NCI-H146 treated with DMSO at 0.1 percent for 48 hours (cell line): ENCODE data around the gene SYNE3.

Experiments used
- DNase-seq: peaks from one replicate; lab custom pipeline; 2025; ENCODE audit not compliant: unreplicated experiment; lab: John Stamatoyannopoulos, UW

The SYNE3 gene

GRCh38 chr14:95509495-95509894 is 7.0 kb downstream of the SYNE3 start:
- DNase-seq: no peak

DNA sequence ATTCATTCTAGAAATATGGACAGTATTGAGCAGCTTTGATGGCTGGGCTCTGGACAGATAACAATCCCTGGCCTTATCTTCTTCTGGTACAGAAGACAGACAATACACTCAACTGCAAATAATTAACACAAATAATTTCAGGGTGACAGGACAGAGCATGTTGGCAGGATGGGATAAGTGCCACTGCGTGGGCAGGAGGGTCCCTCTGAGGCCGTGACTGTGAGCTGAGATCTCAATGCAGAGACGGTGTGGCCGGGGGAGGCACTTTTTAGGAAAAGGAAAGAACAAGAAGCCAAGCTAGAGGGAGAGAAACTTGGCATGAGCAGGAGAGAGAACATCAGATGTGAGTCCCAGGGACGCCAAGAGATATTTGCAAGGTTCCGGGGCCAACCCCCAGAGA is 8.1 kb downstream of the SYNE3 start:
- DNase-seq: no peak

DNA sequence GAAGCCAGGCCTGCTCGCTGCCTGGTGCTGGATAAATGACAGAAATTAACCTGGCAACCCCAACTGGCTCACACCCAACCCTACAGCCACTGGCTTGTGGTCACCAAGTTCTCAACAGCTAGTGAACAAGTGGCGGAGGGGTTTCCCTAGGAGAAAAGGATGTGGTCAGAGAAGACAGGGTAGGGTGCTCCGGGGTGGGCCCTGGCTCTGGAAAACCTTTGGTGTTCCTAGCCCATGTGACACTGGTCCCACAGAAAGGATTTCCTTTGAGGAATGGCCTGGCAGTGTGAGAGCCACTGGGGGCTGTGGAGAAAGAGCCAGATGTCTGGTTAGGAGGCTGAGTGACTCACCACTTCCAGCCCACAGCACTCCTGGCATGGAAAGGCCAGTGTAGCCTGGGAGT is 8.7 kb downstream of the SYNE3 start:
- DNase-seq: no peak

DNA sequence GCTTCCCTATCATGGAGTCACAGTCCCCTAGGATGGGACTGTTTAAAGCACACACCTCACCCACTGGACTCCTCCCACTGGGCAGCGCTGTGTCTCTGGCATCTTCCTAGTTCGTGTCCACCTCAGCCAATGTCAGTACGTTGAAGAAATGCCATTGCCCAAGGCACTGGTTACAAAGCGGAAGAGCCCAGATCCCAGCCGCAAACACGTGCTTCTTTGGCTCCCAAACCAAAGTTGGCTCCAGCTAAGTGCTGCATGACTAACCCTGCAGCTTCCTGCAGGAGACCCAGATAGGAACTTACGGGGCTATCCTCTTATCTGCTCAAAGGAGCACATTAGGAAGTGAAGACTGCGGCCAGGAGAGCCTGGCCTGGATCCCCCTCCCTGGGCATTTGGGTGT is 9.3 kb downstream of the SYNE3 start:
- no peak for DNase-seq

GRCh38 chr14:95505030-95505589 is 11.3 kb downstream of the SYNE3 start:
- DNase-seq: no peak

DNA sequence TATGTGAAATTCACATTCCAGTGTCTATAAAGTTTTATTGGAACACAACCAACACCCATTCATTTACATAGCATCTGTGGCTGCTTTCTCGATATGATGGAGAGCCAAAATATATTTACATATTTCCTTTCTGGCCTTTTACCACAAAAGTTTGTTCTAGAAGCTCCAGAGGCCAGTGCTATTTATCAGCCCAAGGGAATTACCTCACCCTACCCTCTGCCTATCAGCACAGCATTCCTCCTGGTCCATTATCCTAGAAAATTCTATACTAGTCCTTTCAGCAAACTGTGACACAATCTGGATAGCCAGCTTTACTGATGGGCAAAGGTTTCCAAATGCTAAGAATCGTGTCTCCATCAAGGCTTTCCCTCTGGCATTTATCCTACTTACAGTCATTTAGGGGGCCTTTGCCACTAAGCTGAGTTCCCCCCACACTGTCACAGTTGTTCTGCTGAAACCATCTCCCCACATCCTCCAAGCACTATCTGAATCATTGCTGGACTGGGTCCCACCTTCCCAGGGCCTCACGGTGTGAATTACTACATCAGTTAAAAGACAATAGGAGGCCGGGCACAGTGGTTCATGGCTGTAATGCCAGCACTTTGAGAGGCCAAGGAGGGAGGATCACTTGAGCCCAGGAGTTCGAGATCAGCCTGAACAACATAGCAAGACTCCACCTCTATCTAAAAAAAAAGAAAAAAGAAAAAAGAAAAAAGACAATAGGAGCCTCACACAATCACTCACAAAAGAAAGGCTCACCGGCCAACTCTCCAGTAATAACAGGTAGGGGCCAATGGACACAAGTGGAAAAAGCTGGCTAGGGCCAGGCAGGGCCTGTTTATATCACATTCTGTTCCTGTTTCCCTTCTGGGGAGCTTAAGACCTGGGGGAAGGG is 12.1 kb downstream of the SYNE3 start:
- no peak for DNase-seq

DNA sequence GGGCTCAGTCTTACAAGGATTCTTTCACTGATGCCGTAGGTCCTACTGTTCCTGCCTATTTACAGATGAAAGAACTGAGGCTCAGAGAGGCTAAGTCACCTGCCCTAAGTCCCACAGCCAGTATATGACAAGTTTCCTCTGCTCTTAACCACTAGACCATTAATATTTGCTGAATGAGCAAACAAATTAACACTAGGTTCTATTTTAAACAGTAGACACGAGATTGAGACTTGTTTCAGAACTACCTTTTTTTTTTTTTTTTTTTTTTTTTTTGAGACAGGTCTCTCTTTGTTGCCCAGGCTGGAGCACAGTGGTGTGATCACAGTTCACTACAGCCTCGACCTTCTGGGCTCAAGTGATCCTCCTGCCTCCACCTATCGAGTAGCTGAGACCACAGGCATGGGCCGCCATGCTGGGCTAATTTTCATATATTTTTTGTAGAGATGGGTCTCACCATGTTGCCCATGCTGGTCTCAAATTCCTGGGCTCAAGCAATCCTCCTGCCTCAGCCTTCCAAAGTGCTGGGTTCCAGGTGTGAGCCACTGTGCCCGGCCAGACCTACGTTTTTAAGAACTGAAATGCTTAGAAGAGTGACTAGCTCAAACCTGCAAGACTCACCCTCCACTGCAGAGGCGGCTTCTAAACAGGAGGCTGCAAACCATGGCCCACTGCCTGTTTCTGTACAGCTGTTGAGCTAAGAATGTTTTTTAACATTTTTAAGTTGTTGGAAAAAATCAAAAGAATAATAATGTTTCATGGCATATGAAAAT is 12.9 kb downstream of the SYNE3 start:
- DNase-seq: no peak

GRCh38 chr14:95502381-95502950 is 14.0 kb downstream of the SYNE3 start:
- no peak for DNase-seq

DNA sequence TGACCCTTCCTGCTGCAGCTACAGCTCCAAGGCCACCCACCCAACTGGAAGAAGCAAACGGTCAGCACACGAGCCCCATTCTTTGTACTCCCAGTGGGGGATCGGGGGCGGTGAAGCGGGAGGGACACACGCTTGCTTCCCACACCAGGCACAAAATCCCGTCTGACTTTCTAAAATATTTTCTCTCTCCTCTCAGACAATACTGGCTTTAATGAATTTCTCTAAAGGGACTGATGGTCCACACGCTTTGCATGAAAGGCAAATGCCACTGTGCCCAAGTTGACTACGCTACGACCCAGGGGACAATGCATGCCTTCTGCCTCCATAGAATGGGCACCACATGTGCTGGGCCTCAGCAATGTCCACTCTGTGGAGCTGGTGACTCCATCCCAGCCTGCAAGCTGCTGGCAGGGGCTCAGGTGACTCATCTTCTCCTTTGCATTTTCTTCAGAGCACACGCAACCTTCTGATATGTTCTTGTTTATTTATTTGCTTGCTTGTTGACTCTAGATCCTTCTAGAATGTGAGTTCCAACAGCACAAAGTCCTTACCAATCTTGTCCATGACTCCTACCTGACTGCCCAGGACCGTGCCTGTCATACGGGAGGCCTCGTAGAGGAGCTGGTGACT is 15.6 kb downstream of the SYNE3 start:
- no peak for DNase-seq

DNA sequence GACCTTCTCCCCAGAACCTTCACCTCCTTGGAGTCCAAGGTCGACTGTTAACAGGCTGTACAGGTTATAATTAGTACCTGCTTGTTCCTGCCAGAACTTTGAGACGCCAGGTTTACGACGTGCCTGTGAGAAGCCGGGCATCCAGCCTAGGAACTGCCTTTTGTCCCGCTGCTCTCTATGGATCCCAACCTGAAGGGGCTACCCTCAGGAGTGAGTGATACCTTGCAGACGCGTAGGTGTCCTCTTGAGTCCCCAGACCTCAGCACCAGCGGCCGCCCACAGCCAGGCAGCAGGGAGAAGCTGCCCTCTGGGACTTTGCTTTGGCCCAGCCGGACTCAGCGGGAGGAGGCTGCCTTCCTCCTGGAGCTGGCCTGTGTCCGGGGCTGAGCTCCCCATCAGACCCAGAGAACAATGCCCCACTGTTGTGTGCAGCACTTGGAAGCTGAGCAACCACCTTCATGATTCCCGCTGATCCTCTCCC is 16.2 kb downstream of the SYNE3 start:
- no peak for DNase-seq

GRCh38 chr14:95499354-95499750 is 17.1 kb downstream of the SYNE3 start:
- DNase-seq: no peak

GRCh38 chr14:95498622-95499353 is 17.7 kb downstream of the SYNE3 start:
- no peak for DNase-seq

DNA sequence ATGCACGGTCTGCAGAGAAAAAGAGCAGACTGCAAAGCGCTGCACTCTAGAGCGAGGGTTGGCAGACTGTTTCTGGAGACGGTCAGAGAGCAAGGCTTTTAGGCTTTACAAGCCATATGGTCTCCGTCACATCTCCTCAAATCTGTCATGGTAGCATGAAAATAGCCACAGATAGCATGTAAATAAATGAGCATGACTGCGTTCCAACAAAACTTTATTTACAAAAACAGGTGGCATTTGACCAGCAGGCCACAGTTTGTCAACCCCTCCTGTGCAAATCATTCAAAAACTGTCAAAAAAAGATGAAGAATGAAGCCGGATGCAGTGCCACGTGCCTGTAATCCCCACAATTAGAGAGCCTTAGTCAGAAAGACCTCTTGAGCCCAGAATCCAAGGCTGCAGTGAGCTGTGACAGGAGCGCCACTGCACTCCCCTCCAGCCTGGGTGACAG is 18.9 kb downstream of the SYNE3 start:
- DNase-seq: no peak

- DNase-seq: no peak
These were observed 19.7 kb downstream of the SYNE3 start for GRCh38 chr14:95496690-95497259.

GRCh38 chr14:95496111-95496681 is 20.3 kb downstream of the SYNE3 start:
- no peak for DNase-seq

GRCh38 chr14:95495538-95496025 is 20.9 kb downstream of the SYNE3 start:
- DNase-seq: no peak

- no peak for DNase-seq
These were observed 21.4 kb downstream of the SYNE3 start for GRCh38 chr14:95495076-95495475.

- no peak for DNase-seq
These were observed 22.0 kb downstream of the SYNE3 start for GRCh38 chr14:95494456-95494855.

- DNase-seq: no peak
These were observed 22.5 kb downstream of the SYNE3 start for GRCh38 chr14:95493976-95494375.
